GM19438 (cell line): ENCODE measurements around the gene MARCHF4.

Source experiments
- ATAC-seq: cut with Tn5 transposase; IDR thresholded peaks from one replicate; pipeline ENCODE4 v1.9.1; 2021; ENCODE audit warnings: low read depth; ENCODE audit not compliant: unreplicated experiment

The MARCHF4 gene

GRCh38 chr2:216371721-216372702, at the start of gene MARCHF4:
Gene MARCHF4 (minus strand): TSS chr2:216372483. CDS start chr2:216370260, 2,223 bp downstream.
- ATAC-seq = no peak

- no peak for ATAC-seq
Measured at GRCh38 chr2:216420367-216421101, 48.3 kb upstream of the MARCHF4 start.

GRCh38 chr2:216418981-216419380, 46.7 kb upstream of the MARCHF4 start:
- ATAC-seq = no peak

GRCh38 chr2:216416571-216417307, 44.5 kb upstream of the MARCHF4 start:
- ATAC-seq = no peak

GRCh38 chr2:216415541-216415940, 43.3 kb upstream of the MARCHF4 start:
- ATAC-seq = no peak

- ATAC-seq = no peak
Measured at GRCh38 chr2:216414772-216415319, 42.6 kb upstream of the MARCHF4 start.

GRCh38 chr2:216413882-216414281, 41.6 kb upstream of the MARCHF4 start:
- ATAC-seq = no peak

GRCh38 chr2:216412022-216412999, 40.0 kb upstream of the MARCHF4 start, which contains the start of gene SMARCAL1:
Gene SMARCAL1 (plus strand): TSS chr2:216412484. CDS start chr2:216414705, 2,221 bp downstream.
- peak; percentile 90 for ATAC-seq

GRCh38 chr2:216410550-216410949, 38.3 kb upstream of the MARCHF4 start:
- no peak for ATAC-seq

- ATAC-seq = no peak
Measured at GRCh38 chr2:216408426-216409290, 36.4 kb upstream of the MARCHF4 start.

- no peak for ATAC-seq
Measured at GRCh38 chr2:216406826-216407225, 34.5 kb upstream of the MARCHF4 start.

- ATAC-seq = no peak
Measured at GRCh38 chr2:216405588-216405987, 33.3 kb upstream of the MARCHF4 start.

- ATAC-seq = no peak
Measured at GRCh38 chr2:216404010-216404618, 31.8 kb upstream of the MARCHF4 start.

GRCh38 chr2:216402751-216403150, 30.5 kb upstream of the MARCHF4 start:
- ATAC-seq = no peak

- ATAC-seq = no peak
Measured at GRCh38 chr2:216399621-216400020, 27.3 kb upstream of the MARCHF4 start.

GRCh38 chr2:216394881-216395280, 22.6 kb upstream of the MARCHF4 start:
- no peak for ATAC-seq

GRCh38 chr2:216392945-216393840, 20.9 kb upstream of the MARCHF4 start:
- ATAC-seq = no peak
